Activated naive CD4-positive, alpha-beta T cell treated with anti-CD3 and anti-CD28 coated beads, Interleukin-2, amount 10 ng/mL, durations not matched to agents 7 days and 5 days (primary cell): ENCODE data around the gene PRRC2B.

Experiments used
- CTCF ChIA-PET: fragments of 350-600 bp; sonication (Branson Sonifier 250); formaldehyde crosslinking; loops from one replicate; lab custom pipeline; 2021; ENCODE audit warnings: antibody characterized with exemption; lab: Charles Lee
- DNase-seq: peaks from one replicate; pipeline ENCODE4 v3.0.0-alpha.2; 2020
- H3K27ac Mint-ChIP-seq: one replicate; pipeline ENCODE4 v1.8.0; 2021; ENCODE audit warnings: mild to moderate bottlenecking, moderate library complexity, mixed read lengths
- H3K27me3 Mint-ChIP-seq: one replicate; pipeline ENCODE4 v1.8.0; 2021; ENCODE audit warnings: mild to moderate bottlenecking, mixed read lengths
- H3K36me3 Mint-ChIP-seq: one replicate; pipeline ENCODE4 v1.8.0; 2021; ENCODE audit warnings: mixed read lengths
- H3K4me1 Mint-ChIP-seq: one replicate; pipeline ENCODE4 v1.8.0; 2021; ENCODE audit warnings: mixed read lengths
- H3K4me3 Mint-ChIP-seq: one replicate; pipeline ENCODE4 v1.8.0; 2021; ENCODE audit warnings: mild to moderate bottlenecking, moderate library complexity, mixed read lengths
- H3K9me3 Mint-ChIP-seq: one replicate; pipeline ENCODE4 v1.8.0; 2021; ENCODE audit warnings: mixed read lengths

The PRRC2B gene

GRCh38 chr9:131421691-131422090 is 27.8 kb downstream of the PRRC2B start:
- Mint-ChIP-seq H3K4me1 (peaks cover 67% of the 10 kb centered on the region), H3K27ac (peak overlapping the region; percentile 69), H3K36me3 (peaks cover 57% of the 10 kb centered on the region), H3K27me3 (no peaks in the 10 kb centered on the region), H3K4me3 (no peak overlapping the region), H3K9me3 (no peaks in the 10 kb centered on the region)
- DNase-seq, result no peak
- CTCF ChIA-PET, result interaction anchor here (1.0 kb wide), 1 partner anchor 17 kb away, joined by 3 read pairs; no protein-coding TSS in a partner anchor

DNA sequence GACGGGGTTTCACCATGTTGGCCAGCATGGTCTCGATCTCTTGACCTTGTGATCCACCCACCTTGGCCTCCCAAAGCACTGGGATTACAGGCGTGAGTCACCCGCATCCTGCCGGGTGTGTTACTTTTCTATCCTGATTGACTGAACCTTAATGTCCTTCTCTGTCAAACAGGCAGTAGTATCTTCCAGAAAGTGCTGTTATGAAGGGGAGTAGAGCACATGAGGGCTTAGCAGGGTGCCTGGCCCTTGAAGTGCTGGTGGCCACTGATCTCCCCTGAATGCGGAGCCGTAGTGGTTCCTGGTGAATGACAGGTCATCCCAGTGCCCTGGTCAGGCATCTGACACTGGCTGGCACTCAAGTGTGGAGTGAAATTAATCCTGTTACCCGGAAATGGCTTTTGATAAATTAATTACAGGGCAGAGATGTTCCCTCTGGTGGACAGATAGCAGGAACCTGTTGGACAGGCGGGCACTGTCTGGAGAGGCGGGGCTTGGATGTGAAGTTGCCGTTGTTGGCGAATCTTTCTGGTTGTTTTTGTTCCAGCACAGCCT is 28.4 kb downstream of the PRRC2B start:
- H3K4me3 Mint-ChIP-seq, result no peak overlapping the region
- peaks cover 65% of the 10 kb centered on the region for H3K4me1 Mint-ChIP-seq
- H3K36me3 Mint-ChIP-seq, result peaks cover 58% of the 10 kb centered on the region
- DNase-seq, result no peak
- CTCF ChIA-PET, result no interaction called here
- no peaks in the 10 kb centered on the region for H3K9me3 Mint-ChIP-seq
- no peaks in the 10 kb centered on the region for H3K27me3 Mint-ChIP-seq
- peak overlapping the region; percentile 20 for H3K27ac Mint-ChIP-seq

DNA sequence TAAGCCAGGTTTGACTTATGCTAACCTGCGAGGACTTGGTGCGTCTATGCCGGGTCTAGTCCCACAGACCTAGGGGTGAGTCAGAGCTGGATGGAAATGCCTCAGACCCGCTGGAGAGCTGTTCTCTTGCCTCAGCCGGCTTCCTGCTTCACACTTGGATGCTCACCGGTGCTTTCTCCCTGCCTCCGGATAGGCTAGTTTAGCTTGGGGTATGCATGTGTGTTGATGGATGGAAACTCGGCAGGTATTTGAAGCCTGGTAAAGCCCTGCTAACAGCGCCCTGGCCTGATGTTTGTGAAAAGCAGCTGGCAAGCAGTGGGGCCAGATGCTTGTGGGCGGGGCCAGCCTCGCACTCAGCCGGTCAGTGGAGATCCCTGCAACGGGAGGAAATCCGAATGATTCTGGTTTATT is 29.3 kb downstream of the PRRC2B start:
- H3K36me3 Mint-ChIP-seq, result peaks cover 49% of the 10 kb centered on the region
- peak overlapping the region; percentile 58 for H3K27ac Mint-ChIP-seq
- H3K4me3 Mint-ChIP-seq, result no peak overlapping the region
- H3K27me3 Mint-ChIP-seq, result no peaks in the 10 kb centered on the region
- no peak for DNase-seq
- peaks cover 59% of the 10 kb centered on the region for H3K4me1 Mint-ChIP-seq
- CTCF ChIA-PET, result no interaction called here
- no peaks in the 10 kb centered on the region for H3K9me3 Mint-ChIP-seq

DNA sequence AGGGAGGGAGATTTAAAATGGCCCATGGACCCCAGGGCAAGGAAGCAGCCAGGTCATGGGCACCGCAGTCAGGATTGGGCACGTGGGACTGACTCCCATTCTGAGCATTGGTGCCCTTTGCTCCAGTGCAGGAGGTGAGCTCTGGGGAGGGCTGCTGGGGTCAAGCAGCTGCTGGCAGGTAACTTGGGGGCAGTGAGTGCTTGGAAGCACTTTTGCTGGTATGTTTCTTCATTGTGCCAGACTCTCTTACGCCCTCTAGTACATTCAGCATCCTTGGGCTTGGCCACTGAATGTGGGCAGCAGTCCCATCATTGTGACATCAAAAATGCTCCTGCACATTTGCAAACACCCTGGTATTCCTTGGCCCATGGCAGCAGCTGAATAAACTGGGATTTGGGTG is 32.7 kb downstream of the PRRC2B start:
- Mint-ChIP-seq H3K4me3 (no peak overlapping the region), H3K27me3 (no peaks in the 10 kb centered on the region), H3K4me1 (peaks cover 44% of the 10 kb centered on the region), H3K36me3 (peaks cover 34% of the 10 kb centered on the region), H3K9me3 (no peaks in the 10 kb centered on the region), H3K27ac (no peak overlapping the region)
- DNase-seq, result no peak
- CTCF ChIA-PET, result no interaction called here

GRCh38 chr9:131429121-131430012 is 35.5 kb downstream of the PRRC2B start:
- CTCF ChIA-PET, result interaction anchor here (1.2 kb wide), 1 partner anchor 79 kb away, joined by 3 read pairs; no protein-coding TSS in a partner anchor
- peak overlapping the region; percentile 53 for H3K27ac Mint-ChIP-seq
- H3K4me1 Mint-ChIP-seq, result peaks cover 38% of the 10 kb centered on the region
- H3K9me3 Mint-ChIP-seq, result no peaks in the 10 kb centered on the region
- no peaks in the 10 kb centered on the region for H3K27me3 Mint-ChIP-seq
- H3K4me3 Mint-ChIP-seq, result no peak overlapping the region
- no peak for DNase-seq
- peaks cover 41% of the 10 kb centered on the region for H3K36me3 Mint-ChIP-seq

DNA sequence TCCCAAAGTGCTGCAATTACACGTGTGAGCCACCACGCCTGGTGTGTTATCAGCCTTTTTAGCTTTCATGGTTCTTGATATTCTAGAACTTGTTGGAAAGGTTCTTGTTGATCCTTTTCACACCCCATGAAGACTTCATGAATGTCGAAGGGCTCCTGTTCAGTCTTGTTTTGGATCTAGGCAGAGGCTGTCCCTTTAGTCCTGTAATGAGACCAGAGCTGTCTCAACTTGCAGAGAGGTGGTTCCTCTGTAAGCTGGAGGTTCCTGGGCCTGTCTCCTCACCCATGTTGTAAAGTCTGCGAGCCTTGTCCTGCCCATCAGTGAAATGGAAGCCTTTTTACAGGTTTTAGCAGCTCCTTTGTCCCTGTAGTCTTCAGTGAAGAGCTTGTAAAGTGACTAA is 38.2 kb downstream of the PRRC2B start:
- no peak overlapping the region for H3K4me3 Mint-ChIP-seq
- H3K27ac Mint-ChIP-seq, result no peak overlapping the region
- peaks cover 30% of the 10 kb centered on the region for H3K4me1 Mint-ChIP-seq
- CTCF ChIA-PET, result interaction anchor here (1.7 kb wide), 1 partner anchor 9 kb away, joined by 6 read pairs; no protein-coding TSS in a partner anchor
- H3K36me3 Mint-ChIP-seq, result peaks cover 52% of the 10 kb centered on the region
- H3K27me3 Mint-ChIP-seq, result no peaks in the 10 kb centered on the region
- no peak for DNase-seq
- H3K9me3 Mint-ChIP-seq, result no peaks in the 10 kb centered on the region

GRCh38 chr9:131432597-131433301 is 38.9 kb downstream of the PRRC2B start:
- CTCF ChIA-PET, result interaction anchor here (1.7 kb wide), 1 partner anchor 8 kb away, joined by 6 read pairs; no protein-coding TSS in a partner anchor
- H3K4me3 Mint-ChIP-seq, result no peak overlapping the region

DNA sequence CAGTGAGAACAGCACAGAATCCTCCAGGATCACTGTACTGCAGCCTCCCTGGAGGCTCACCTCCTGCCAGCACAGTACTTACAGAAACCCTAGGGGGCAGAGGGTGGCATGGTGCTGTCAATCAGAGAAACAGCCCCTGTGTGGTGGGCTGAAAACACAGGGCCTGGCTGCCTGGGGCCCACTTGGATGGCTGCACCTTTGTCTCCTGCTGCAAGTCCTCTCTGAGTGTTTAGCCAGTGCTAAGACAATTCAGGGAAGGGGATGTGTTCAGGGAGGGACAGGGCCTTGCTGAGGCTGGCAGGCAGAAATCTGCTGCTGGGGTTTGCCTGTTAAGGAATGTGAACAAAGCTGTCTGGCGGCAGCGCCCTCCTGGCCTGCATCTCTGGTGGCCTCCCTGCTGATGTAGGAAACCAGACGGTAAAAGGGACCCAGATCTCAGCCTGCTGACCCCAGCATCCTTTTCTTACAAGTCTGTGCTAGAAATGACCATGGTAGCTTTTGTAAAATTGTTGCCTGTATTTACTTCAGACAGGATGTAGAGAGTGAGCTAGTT is 39.5 kb downstream of the PRRC2B start:
- peaks cover 64% of the 10 kb centered on the region for H3K36me3 Mint-ChIP-seq
- H3K4me3 Mint-ChIP-seq, result no peak overlapping the region
- H3K27me3 Mint-ChIP-seq, result no peaks in the 10 kb centered on the region
- no peak overlapping the region for H3K27ac Mint-ChIP-seq
- DNase-seq, result no peak
- CTCF ChIA-PET, result interaction anchor here (0.8 to 1.7 kb wide), 2 partner anchors 7 to 48 kb away, joined by 3 to 6 read pairs; no protein-coding TSS in a partner anchor
- H3K4me1 Mint-ChIP-seq, result peaks cover 29% of the 10 kb centered on the region
- no peaks in the 10 kb centered on the region for H3K9me3 Mint-ChIP-seq

More at GRCh38 chr9:131432597-131433301, 38.9 kb downstream of the PRRC2B start:
- no peaks in the 10 kb centered on the region for H3K9me3 Mint-ChIP-seq
- DNase-seq, result no peak
- H3K27ac Mint-ChIP-seq, result peak overlapping the region; percentile 68
- peaks cover 27% of the 10 kb centered on the region for H3K4me1 Mint-ChIP-seq
- no peaks in the 10 kb centered on the region for H3K27me3 Mint-ChIP-seq
- H3K36me3 Mint-ChIP-seq, result peaks cover 57% of the 10 kb centered on the region

- CTCF ChIA-PET, result no interaction called here
Measured at GRCh38 chr9:131434673-131435072, 40.8 kb downstream of the PRRC2B start.

DNA sequence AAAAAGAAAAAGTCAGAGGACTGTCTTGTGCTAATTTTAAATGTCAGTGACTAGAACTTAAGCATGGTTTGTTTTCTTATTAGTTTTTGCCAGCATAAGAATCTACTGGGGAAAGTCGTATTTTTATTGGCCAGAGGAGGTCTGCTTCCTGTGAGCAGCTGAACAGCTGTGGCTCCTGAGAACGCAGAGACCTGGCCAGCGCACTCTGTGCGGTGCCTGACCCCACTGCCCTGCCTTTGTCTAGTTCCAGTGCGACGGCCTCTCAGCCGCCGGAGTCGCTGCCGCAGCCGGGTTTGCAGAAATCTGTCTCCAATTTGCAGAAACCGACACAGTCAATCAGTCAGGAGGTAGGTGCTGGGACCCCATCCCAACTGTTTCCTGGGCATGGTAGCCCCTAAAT is 42.5 kb downstream of the PRRC2B start:
- no peaks in the 10 kb centered on the region for H3K27me3 Mint-ChIP-seq
- peak overlapping the region; percentile 58 for H3K27ac Mint-ChIP-seq
- peaks cover 81% of the 10 kb centered on the region for H3K36me3 Mint-ChIP-seq
- CTCF ChIA-PET, result no interaction called here
- H3K4me3 Mint-ChIP-seq, result no peak overlapping the region
- no peak for DNase-seq
- H3K4me1 Mint-ChIP-seq, result peaks cover 26% of the 10 kb centered on the region
- H3K9me3 Mint-ChIP-seq, result no peaks in the 10 kb centered on the region

More at GRCh38 chr9:131434673-131435072, 40.8 kb downstream of the PRRC2B start:
- Mint-ChIP-seq H3K9me3 (no peaks in the 10 kb centered on the region), H3K4me1 (peaks cover 23% of the 10 kb centered on the region), H3K4me3 (no peak overlapping the region), H3K27me3 (no peaks in the 10 kb centered on the region), H3K27ac (no peak overlapping the region), H3K36me3 (peaks cover 71% of the 10 kb centered on the region)
- no peak for DNase-seq

GRCh38 chr9:131436865-131437271 is 43.0 kb downstream of the PRRC2B start:
- Mint-ChIP-seq H3K9me3 (no peaks in the 10 kb centered on the region), H3K4me1 (peaks cover 26% of the 10 kb centered on the region), H3K27ac (peak overlapping the region; percentile 58), H3K27me3 (no peaks in the 10 kb centered on the region), H3K36me3 (peaks cover 84% of the 10 kb centered on the region), H3K4me3 (no peak overlapping the region)
- CTCF ChIA-PET, result interaction anchor here (1.1 kb wide), 1 partner anchor 37 kb away, joined by 3 read pairs; no protein-coding TSS in a partner anchor
- no peak for DNase-seq

- Mint-ChIP-seq H3K4me1 (peaks cover 21% of the 10 kb centered on the region), H3K36me3 (peaks cover 72% of the 10 kb centered on the region)
Measured at GRCh38 chr9:131438190-131438589, 44.3 kb downstream of the PRRC2B start.

DNA sequence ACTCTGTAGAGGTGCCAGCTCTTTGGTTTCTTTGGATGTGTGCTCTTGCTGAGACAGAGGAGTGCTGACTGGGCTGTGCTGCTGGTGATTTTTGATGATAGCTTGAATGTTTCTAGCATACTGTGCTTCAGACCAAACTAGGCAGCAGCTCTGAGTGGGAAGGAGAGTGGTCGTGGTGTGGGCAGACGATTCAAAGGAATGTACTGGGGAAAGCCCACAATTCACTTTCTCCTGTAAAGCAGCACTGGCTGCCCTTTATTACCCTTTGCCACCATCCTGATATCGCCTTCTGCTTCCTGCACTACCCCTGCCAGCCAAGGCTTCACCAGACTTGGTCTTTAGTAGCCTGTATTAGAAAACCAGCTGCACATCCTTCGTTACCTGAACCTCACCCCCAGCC is 45.3 kb downstream of the PRRC2B start:
- no peak for DNase-seq
- no peaks in the 10 kb centered on the region for H3K9me3 Mint-ChIP-seq
- peaks cover 21% of the 10 kb centered on the region for H3K4me1 Mint-ChIP-seq
- H3K36me3 Mint-ChIP-seq, result peaks cover 73% of the 10 kb centered on the region
- H3K27ac Mint-ChIP-seq, result no peak overlapping the region
- CTCF ChIA-PET, result interaction anchor here (2.1 kb wide), 1 partner anchor 89 kb away, joined by 5 read pairs; no protein-coding TSS in a partner anchor
- H3K27me3 Mint-ChIP-seq, result no peaks in the 10 kb centered on the region
- no peak overlapping the region for H3K4me3 Mint-ChIP-seq

More at GRCh38 chr9:131438190-131438589, 44.3 kb downstream of the PRRC2B start:
- Mint-ChIP-seq H3K9me3 (no peaks in the 10 kb centered on the region), H3K27me3 (no peaks in the 10 kb centered on the region), H3K27ac (no peak overlapping the region), H3K4me3 (no peak overlapping the region)
- no peak for DNase-seq
- CTCF ChIA-PET, result interaction anchor here (0.9 to 2.1 kb wide), 2 partner anchors 17 to 88 kb away, joined by 3 to 5 read pairs; no protein-coding TSS in a partner anchor
